Measurements from ENCODE around the gene EPM2A. TPM values are rescaled to one million over a fixed set of nuclear protein-coding genes. Genes with fewer than 3 reads are reported as not detected.

The EPM2A gene
- total and polyA plus RNA-seq, 10 of the 15 experiments (the other 5 are each of a cell fraction or from before 2014, with no cell fraction given) = 3.4 to 13.0 (median 7.9) TPM

DNA sequence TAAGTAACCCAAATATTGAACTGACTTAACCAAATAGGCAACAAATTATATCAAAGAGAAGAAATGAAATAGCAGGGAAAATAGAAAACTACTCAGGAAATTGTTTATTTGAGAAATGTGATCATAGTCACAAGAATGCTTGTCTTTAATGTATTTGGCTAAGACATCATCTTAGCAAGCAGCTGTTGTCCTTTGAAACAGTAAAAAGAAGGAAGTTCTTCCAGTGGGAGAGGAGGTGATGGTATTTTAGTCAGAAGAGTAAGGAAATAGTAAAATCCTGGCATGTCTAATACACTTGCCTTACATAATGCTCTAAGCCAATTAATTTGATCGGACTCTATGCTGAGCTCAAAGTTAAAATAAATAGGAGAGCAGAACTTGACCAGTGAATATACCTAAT lies 126.5 kb downstream of the EPM2A start:
- CTCF ChIA-PET = interaction anchor here (2.9 kb wide), 1 partner anchor 25 kb away, joined by 16 read pairs; no protein-coding TSS in a partner anchor
- no peak overlapping the region for H3K4me2 ChIP-seq (ENCODE audit: control insufficient read depth, insufficient read depth)
- no peaks in the 10 kb centered on the region for H3K9me3 ChIP-seq (replicated peaks; ENCODE audit: control insufficient read depth, insufficient read depth, low read length)
- no TSS peak for BruUV-seq (replicated peaks)
- H2AFZ ChIP-seq (ENCODE audit: control insufficient read depth, low read depth, low read length) = no peak overlapping the region
- no peak overlapping the region for H3K27ac ChIP-seq (ENCODE audit: control insufficient read depth, insufficient read depth)
- 45% methylated on average over 1 of the region's 1 CpG for WGBS (ENCODE audit: insufficient coverage, insufficient replicate concordance, low lambda C conversion rate, missing lambda C conversion rate)
- POLR2A ChIA-PET = no interaction called here
- FAIRE-seq = no peak
- no peaks in the 10 kb centered on the region for H4K20me1 ChIP-seq (ENCODE audit: control insufficient read depth, insufficient read depth)
- no peaks in the 10 kb centered on the region for H3K36me3 ChIP-seq (ENCODE audit: control insufficient read depth in 2 of 2, insufficient read depth in 2 of 2, low read length in 1 of 2)
- no peak for ATAC-seq
- no peaks in the 10 kb centered on the region; a peak in 1 of 4 replicates for H3K27me3 ChIP-seq (replicated peaks in 1 of 2; ENCODE audit: control insufficient read depth in 2 of 2, insufficient read depth in 2 of 2, low read length in 1 of 2)
- no peaks in the 10 kb centered on the region for H3K4me1 ChIP-seq (ENCODE audit: control insufficient read depth, insufficient read depth, low read length)
- no peak for TF ChIP-seq ZZZ3 (IDR thresholded peaks at IDR 0.05; ENCODE audit: control insufficient read depth, insufficient read length, low read depth)
- TF ChIP-seq SMAD5 (IDR thresholded peaks at IDR 0.05; ENCODE audit: low read depth) = no peak
- TF ChIP-seq NRF1 (conservative IDR thresholded peaks at IDR 0.05; ENCODE audit: low read depth, low read length) = no peak
- no peak for TF ChIP-seq LARP7 (IDR thresholded peaks at IDR 0.05)
- no peak for TF ChIP-seq RCOR1 (conservative IDR thresholded peaks at IDR 0.05; ENCODE audit: low read depth, low read length)
- TF ChIP-seq ZNF24 (IDR thresholded peaks at IDR 0.05) = no peak
- no peak for TF ChIP-seq HDAC6 (IDR thresholded peaks at IDR 0.05; ENCODE audit: unreplicated experiment)
- TF ChIP-seq SUZ12 (IDR thresholded peaks at IDR 0.05; ENCODE audit: unreplicated experiment) = no peak
- TF ChIP-seq, protein P1, sequence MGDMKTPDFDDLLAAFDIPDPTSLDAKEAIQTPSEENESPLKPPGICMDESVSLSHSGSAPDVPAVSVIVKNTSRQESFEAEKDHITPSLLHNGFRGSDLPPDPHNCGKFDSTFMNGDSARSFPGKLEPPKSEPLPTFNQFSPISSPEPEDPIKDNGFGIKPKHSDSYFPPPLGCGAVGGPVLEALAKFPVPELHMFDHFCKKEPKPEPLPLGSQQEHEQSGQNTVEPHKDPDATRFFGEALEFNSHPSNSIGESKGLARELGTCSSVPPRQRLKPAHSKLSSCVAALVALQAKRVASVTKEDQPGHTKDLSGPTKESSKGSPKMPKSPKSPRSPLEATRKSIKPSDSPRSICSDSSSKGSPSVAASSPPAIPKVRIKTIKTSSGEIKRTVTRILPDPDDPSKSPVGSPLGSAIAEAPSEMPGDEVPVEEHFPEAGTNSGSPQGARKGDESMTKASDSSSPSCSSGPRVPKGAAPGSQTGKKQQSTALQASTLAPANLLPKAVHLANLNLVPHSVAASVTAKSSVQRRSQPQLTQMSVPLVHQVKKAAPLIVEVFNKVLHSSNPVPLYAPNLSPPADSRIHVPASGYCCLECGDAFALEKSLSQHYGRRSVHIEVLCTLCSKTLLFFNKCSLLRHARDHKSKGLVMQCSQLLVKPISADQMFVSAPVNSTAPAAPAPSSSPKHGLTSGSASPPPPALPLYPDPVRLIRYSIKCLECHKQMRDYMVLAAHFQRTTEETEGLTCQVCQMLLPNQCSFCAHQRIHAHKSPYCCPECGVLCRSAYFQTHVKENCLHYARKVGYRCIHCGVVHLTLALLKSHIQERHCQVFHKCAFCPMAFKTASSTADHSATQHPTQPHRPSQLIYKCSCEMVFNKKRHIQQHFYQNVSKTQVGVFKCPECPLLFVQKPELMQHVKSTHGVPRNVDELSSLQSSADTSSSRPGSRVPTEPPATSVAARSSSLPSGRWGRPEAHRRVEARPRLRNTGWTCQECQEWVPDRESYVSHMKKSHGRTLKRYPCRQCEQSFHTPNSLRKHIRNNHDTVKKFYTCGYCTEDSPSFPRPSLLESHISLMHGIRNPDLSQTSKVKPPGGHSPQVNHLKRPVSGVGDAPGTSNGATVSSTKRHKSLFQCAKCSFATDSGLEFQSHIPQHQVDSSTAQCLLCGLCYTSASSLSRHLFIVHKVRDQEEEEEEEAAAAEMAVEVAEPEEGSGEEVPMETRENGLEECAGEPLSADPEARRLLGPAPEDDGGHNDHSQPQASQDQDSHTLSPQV (IDR thresholded peaks at IDR 0.05) = no peak
- TF ChIP-seq, protein P2, sequence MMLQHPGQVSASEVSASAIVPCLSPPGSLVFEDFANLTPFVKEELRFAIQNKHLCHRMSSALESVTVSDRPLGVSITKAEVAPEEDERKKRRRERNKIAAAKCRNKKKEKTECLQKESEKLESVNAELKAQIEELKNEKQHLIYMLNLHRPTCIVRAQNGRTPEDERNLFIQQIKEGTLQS (IDR thresholded peaks at IDR 0.05; ENCODE audit: borderline replicate concordance, extremely low read depth, low read depth, low read length) = no peak
- no peak for TF ChIP-seq POU2F2 (IDR thresholded peaks at IDR 0.05; ENCODE audit: borderline replicate concordance, low read depth, low read length)
- TF ChIP-seq, protein P3, sequence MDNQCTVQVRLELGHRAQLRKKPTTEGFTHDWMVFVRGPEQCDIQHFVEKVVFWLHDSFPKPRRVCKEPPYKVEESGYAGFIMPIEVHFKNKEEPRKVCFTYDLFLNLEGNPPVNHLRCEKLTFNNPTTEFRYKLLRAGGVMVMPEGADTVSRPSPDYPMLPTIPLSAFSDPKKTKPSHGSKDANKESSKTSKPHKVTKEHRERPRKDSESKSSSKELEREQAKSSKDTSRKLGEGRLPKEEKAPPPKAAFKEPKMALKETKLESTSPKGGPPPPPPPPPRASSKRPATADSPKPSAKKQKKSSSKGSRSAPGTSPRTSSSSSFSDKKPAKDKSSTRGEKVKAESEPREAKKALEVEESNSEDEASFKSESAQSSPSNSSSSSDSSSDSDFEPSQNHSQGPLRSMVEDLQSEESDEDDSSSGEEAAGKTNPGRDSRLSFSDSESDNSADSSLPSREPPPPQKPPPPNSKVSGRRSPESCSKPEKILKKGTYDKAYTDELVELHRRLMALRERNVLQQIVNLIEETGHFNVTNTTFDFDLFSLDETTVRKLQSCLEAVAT (IDR thresholded peaks at IDR 0.05) = no peak
- TF ChIP-seq BCL11A (IDR thresholded peaks at IDR 0.05; ENCODE audit: low read depth, low read length) = no peak
- TF ChIP-seq PAX5 (IDR thresholded peaks at IDR 0.05; ENCODE audit: borderline replicate concordance, low read depth, low read length) = no peak
- TF ChIP-seq TBL1XR1 (IDR thresholded peaks at IDR 0.05; ENCODE audit: low read depth, low read length) = no peak
- TF ChIP-seq NFXL1 (IDR thresholded peaks at IDR 0.05; ENCODE audit: borderline replicate concordance) = no peak
- TF ChIP-seq NFIC (IDR thresholded peaks at IDR 0.05; ENCODE audit: low read depth, low read length) = no peak
- no peak for TF ChIP-seq BMI1 (IDR thresholded peaks at IDR 0.05; ENCODE audit: borderline replicate concordance)
- TF ChIP-seq SMARCA5 (IDR thresholded peaks at IDR 0.05) = no peak
- TF ChIP-seq CBX3 (IDR thresholded peaks at IDR 0.05; ENCODE audit: borderline replicate concordance, low read depth) = no peak
- intact Hi-C loops (cut with micrococcal nuclease; ENCODE audit: unreplicated experiment) (no loop called here), in situ Hi-C loops (cut with MboI) (no loop called here)
- SMC1A ChIA-PET (ENCODE audit: uncharacterized antibody, unreplicated experiment) = interaction anchor here (0.7 to 1.0 kb wide), 2 partner anchors 24 to 257 kb away, joined by 4 read pairs; no protein-coding TSS in a partner anchor
- RAD21 ChIA-PET (ENCODE audit: unreplicated experiment) = interaction anchor here (1.4 kb wide), 1 partner anchor 25 kb away, joined by 4 read pairs; no protein-coding TSS in a partner anchor
- no peak overlapping the region for H3K4me3 ChIP-seq
- H3K79me2 ChIP-seq (ENCODE audit: control insufficient read depth, insufficient read depth, low read length) = no peaks in the 10 kb centered on the region
- H3K9ac ChIP-seq (ENCODE audit: control insufficient read depth, insufficient read depth, low read length) = no peak overlapping the region
- no peak for DNase-seq (ENCODE audit: low read depth, low spot score)
